HepG2 (cell line): ENCODE results near the gene DHH. TPM values are rescaled to one million over a fixed set of nuclear protein-coding genes. Genes with fewer than 3 reads are reported as not detected.

ENCODE experiments used
- ATF6 ChIP-seq: sonication (generic); formaldehyde crosslinking; conservative IDR thresholded peaks from 2 replicates; pipeline ENCODE4 v1.4.0; 2020; ENCODE audit warnings: missing genetic modification reagents
- BORCS8-MEF2B ChIP-seq: sonication (generic); formaldehyde crosslinking; IDR thresholded peaks from 2 replicates; pipeline ENCODE4 v1.8.0; 2022; ENCODE audit warnings: mild to moderate bottlenecking, missing genetic modification reagents
- CBX2 ChIP-seq, 2 experiments: fragments of 200-600 bp in 1 of 2; sonication (generic); formaldehyde crosslinking in 1 of 2; IDR thresholded peaks; 2 replicates each; pipeline versions ENCODE4 v1.7.0 to v1.8.1; 2018 to 2022; ENCODE audit warnings: low read depth in 2 of 2, low read length in 1 of 2, mild to moderate bottlenecking in 1 of 2, missing genetic modification reagents in 1 of 2
- CREM ChIP-seq, 2 experiments: sonication (generic) in 1 of 2; formaldehyde crosslinking in 1 of 2; IDR thresholded peaks; 2 replicates each; pipeline versions ENCODE4 v1.4.0 to v1.6.1; 2016 to 2020; ENCODE audit warnings: antibody characterized with exemption in 1 of 2, mild to moderate bottlenecking in 1 of 2, missing genetic modification reagents in 1 of 2
- FOSL2 ChIP-seq: sonication (generic); formaldehyde crosslinking; IDR thresholded peaks from 2 replicates; pipeline ENCODE4 v1.4.0; 2020; ENCODE audit warnings: missing genetic modification reagents
- IKZF4 ChIP-seq: sonication (generic); formaldehyde crosslinking; IDR thresholded peaks from 2 replicates; pipeline ENCODE4 v1.5.1; 2020; ENCODE audit warnings: borderline replicate concordance, mild to moderate bottlenecking, low read depth, missing genetic modification reagents; ENCODE audit errors: not compliant biosample characterization
- KLF11 ChIP-seq: IDR thresholded peaks from 2 replicates; pipeline ENCODE4 v1.6.1; 2016; ENCODE audit warnings: missing compliant biosample characterization
- MATR3 ChIP-seq: sonication (generic); formaldehyde crosslinking; IDR thresholded peaks from 2 replicates; pipeline ENCODE4 v1.4.0; 2020; ENCODE audit warnings: missing genetic modification reagents
- MBNL3 ChIP-seq: fragments of 250-450 bp; sonication (Bioruptor Pico); conservative IDR thresholded peaks from 2 replicates; pipeline ENCODE4 v1.8.0; 2022; ENCODE audit warnings: mild to moderate bottlenecking, inconsistent platforms
- NAIF1 ChIP-seq: sonication (generic); formaldehyde crosslinking; IDR thresholded peaks from 2 replicates; pipeline ENCODE4 v1.5.0; 2020; ENCODE audit warnings: mild to moderate bottlenecking, missing genetic modification reagents, borderline replicate concordance
- NR2F1 ChIP-seq, 2 experiments: fragments of 450-650 bp in 1 of 2; formaldehyde crosslinking in 1 of 2; IDR thresholded peaks; 2 replicates each; pipeline versions ENCODE4 v1.5.0 to v1.6.1; 2016 to 2020; ENCODE audit warnings: mild to moderate bottlenecking in 1 of 2, missing compliant biosample characterization in 1 of 2, missing genetic modification reagents in 1 of 2, moderate library complexity in 1 of 2
- RNF2 ChIP-seq: fragments of 450-650 bp; conservative IDR thresholded peaks from 2 replicates; pipeline ENCODE4 v1.6.1; 2016; ENCODE audit warnings: low read depth
- RXRA ChIP-seq: sonication (generic); formaldehyde crosslinking; IDR thresholded peaks from 2 replicates; pipeline ENCODE4 v1.5.1; 2020; ENCODE audit warnings: missing genetic modification reagents
- RXRB ChIP-seq: IDR thresholded peaks from 2 replicates; pipeline ENCODE4 v1.6.1; 2016; ENCODE audit warnings: borderline replicate concordance, missing genetic modification reagents, missing compliant biosample characterization
- SKI ChIP-seq: fragments of 450-650 bp; IDR thresholded peaks from one replicate; pipeline ENCODE4 v1.6.1; 2018; ENCODE audit warnings: mild to moderate bottlenecking; ENCODE audit not compliant: partially characterized antibody
- SMARCE1 ChIP-seq: fragments of 450-650 bp; IDR thresholded peaks from 2 replicates; pipeline ENCODE4 v1.6.1; 2017; ENCODE audit warnings: borderline replicate concordance
- XRCC5 ChIP-seq: fragments of 200-400 bp; formaldehyde crosslinking; optimal IDR thresholded peaks from 2 replicates; pipeline ENCODE3; 2017; ENCODE audit warnings: mild to moderate bottlenecking, low read length
- ZHX1 ChIP-seq: sonication (generic); formaldehyde crosslinking; IDR thresholded peaks from 2 replicates; pipeline ENCODE4 v1.8.1; 2022; ENCODE audit warnings: low read depth, mild to moderate bottlenecking, missing genetic modification reagents
- ZNF331 ChIP-seq: sonication (generic); formaldehyde crosslinking; IDR thresholded peaks from 2 replicates; pipeline ENCODE4 v1.4.0; 2020; ENCODE audit warnings: missing genetic modification reagents
- ZNF382 ChIP-seq: sonication (generic); formaldehyde crosslinking; IDR thresholded peaks from 2 replicates; pipeline ENCODE4 v1.5.0; 2020; ENCODE audit warnings: missing genetic modification reagents, mild to moderate bottlenecking, borderline replicate concordance
- ZNF550 ChIP-seq: sonication (generic); formaldehyde crosslinking; IDR thresholded peaks from 2 replicates; pipeline ENCODE4 v1.4.0; 2020; ENCODE audit warnings: mild to moderate bottlenecking, missing genetic modification reagents, borderline replicate concordance
- polyA plus RNA-seq, 8 experiments: library from polyadenylated mRNA; depleted of rRNA in 3 of 8; stranded (reverse) in 7 of 8; unstranded in 1 of 8; fragments of >200 nt; fragmentation: Illumina TruSeq in 4 of 8; extraction: Trizol in 4 of 8; gene quantifications; 2 replicates each; pipeline versions ENCODE4 v1.2.1 to v1.2.3, GENCODE V29; 2011 to 2016; ENCODE audit warnings: low read depth in 4 of 8, missing spikeins in 1 of 8, mixed read lengths in 1 of 8; ENCODE audit not compliant: insufficient read depth in 1 of 8
- total RNA-seq, 5 experiments: library from RNA; depleted of rRNA; stranded (reverse); fragments of >200 nt; fragmentation: Illumina TruSeq; extraction: Trizol; gene quantifications; 2 replicates each; pipeline ENCODE4 v1.2.3, GENCODE V29; 2016; ENCODE audit warnings: low read depth in 1 of 5
- TF ChIP-seq, protein P1 (sequence below): sonication (generic); formaldehyde crosslinking; IDR thresholded peaks from 2 replicates; pipeline ENCODE4 v1.4.0; 2020; ENCODE audit warnings: missing genetic modification reagents
- TF ChIP-seq, protein P2 (sequence below): sonication (generic); formaldehyde crosslinking; IDR thresholded peaks from 2 replicates; pipeline ENCODE4 v1.4.0; 2020; ENCODE audit warnings: missing genetic modification reagents

The DHH gene
- total and polyA plus RNA-seq, 2 of the 13 experiments (the other 11 are each of a cell fraction or from before 2014, with no cell fraction given) = not detected

GRCh38 chr12:49055978-49056754 lies 38.4 kb downstream of the DHH start (continued):
- TF ChIP-seq NR2F1 (CRISPR knock-in tag; IDR thresholded peaks at IDR 0.05) (no peak), SKI (no peak), CREM (IDR thresholded peaks at IDR 0.05) (peak; percentile 24; the same call in 1 of the 2 replicates), CREM (CRISPR knock-in tag; IDR thresholded peaks at IDR 0.05) (no peak), ZNF550 (no peak), CBX2 (IDR thresholded peaks at IDR 0.05; ENCODE audit: low read depth, low read length) (no peak), CBX2 (CRISPR knock-in tag; IDR thresholded peaks at IDR 0.05; ENCODE audit: low read depth) (no peak), BORCS8-MEF2B (CRISPR knock-in tag) (no peak), RXRA (CRISPR knock-in tag) (0 out of 2 replicates have a peak, but pooled peaks have one; percentile 15), ZNF382 (CRISPR knock-in tag) (no peak), IKZF4 (CRISPR knock-in tag) (no peak), RNF2 (no peak), FOSL2 (CRISPR knock-in tag) (no peak), KLF11 (CRISPR knock-in tag) (no peak), ZHX1 (CRISPR knock-in tag) (no peak), MATR3 (no peak), SMARCE1 (no peak), MBNL3 (CRISPR knock-in tag) (no peak), ATF6 (no peak), NAIF1 (CRISPR knock-in tag) (no peak), XRCC5 (no peak), ZNF331 (no peak), RXRB (no peak)
- TF ChIP-seq, protein P1, sequence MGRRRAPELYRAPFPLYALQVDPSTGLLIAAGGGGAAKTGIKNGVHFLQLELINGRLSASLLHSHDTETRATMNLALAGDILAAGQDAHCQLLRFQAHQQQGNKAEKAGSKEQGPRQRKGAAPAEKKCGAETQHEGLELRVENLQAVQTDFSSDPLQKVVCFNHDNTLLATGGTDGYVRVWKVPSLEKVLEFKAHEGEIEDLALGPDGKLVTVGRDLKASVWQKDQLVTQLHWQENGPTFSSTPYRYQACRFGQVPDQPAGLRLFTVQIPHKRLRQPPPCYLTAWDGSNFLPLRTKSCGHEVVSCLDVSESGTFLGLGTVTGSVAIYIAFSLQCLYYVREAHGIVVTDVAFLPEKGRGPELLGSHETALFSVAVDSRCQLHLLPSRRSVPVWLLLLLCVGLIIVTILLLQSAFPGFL (CRISPR knock-in tag) = no peak
- TF ChIP-seq, protein P2, sequence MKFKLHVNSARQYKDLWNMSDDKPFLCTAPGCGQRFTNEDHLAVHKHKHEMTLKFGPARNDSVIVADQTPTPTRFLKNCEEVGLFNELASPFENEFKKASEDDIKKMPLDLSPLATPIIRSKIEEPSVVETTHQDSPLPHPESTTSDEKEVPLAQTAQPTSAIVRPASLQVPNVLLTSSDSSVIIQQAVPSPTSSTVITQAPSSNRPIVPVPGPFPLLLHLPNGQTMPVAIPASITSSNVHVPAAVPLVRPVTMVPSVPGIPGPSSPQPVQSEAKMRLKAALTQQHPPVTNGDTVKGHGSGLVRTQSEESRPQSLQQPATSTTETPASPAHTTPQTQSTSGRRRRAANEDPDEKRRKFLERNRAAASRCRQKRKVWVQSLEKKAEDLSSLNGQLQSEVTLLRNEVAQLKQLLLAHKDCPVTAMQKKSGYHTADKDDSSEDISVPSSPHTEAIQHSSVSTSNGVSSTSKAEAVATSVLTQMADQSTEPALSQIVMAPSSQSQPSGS (CRISPR knock-in tag) = no peak
